Measurements from ENCODE around the gene POM121L2. TPM values are rescaled to one million over a fixed set of nuclear protein-coding genes. Genes with fewer than 3 reads are reported as not detected.

POM121L2 gene
- total and polyA plus RNA-seq, 2 of the 13 experiments (the other 11 are each of a cell fraction or from before 2014, with no cell fraction given): not detected

DNA sequence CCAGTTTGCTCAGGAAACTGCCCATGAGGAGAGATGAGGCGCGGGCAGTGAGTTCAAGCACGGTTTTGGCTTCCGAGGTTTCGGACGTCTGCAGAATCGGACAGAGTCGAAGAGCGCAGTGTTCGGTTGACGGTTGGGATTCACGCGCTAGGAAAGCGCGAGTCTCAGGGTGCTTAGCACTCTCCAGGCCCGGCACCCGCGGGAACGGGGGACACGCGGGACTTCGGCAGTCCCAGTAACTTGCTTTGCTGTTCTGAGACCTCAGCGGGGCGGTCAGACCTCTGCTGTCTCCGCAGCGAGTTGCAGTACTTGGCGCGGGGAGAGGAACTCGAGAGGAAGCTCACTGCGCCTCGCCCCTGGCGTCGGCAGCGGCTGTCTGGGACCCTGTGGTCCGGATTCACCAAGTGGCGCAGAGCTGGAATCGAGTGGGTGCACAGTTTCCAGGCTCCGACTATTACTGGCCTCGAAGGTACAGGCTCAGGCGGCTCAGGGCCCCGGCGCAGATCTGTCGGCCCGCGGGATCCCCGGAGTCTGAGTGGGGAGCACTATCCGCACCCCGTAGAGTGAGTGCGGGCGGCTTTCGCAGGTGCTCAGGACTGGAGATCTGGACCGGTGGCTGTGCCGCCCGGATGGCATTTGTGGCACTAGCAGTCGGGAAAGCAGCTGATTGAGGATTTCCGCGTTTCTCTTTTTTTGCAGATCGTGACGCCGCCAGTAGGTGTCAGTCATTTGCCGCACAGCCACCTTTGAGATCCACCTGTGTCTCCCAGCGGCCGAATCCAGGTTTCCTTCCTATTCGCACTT, at the start of gene POM121L2 (continued):
- peak; percentile 33 for TF ChIP-seq PTBP1 (IDR thresholded peaks at IDR 0.05; ENCODE audit: low read depth, low read length, poor library complexity, severe bottlenecking)
- TF ChIP-seq ZNF766 (CRISPR knock-in tag; IDR thresholded peaks at IDR 0.05; ENCODE audit: borderline replicate concordance): 0 out of 2 replicates have a peak, but pooled peaks have one; percentile 20
- TF ChIP-seq ZNF292 (CRISPR knock-in tag; IDR thresholded peaks at IDR 0.05; ENCODE audit: borderline replicate concordance, low read depth): peak; percentile 46; the same call in 1 of the 2 replicates
- TF ChIP-seq, protein P1, sequence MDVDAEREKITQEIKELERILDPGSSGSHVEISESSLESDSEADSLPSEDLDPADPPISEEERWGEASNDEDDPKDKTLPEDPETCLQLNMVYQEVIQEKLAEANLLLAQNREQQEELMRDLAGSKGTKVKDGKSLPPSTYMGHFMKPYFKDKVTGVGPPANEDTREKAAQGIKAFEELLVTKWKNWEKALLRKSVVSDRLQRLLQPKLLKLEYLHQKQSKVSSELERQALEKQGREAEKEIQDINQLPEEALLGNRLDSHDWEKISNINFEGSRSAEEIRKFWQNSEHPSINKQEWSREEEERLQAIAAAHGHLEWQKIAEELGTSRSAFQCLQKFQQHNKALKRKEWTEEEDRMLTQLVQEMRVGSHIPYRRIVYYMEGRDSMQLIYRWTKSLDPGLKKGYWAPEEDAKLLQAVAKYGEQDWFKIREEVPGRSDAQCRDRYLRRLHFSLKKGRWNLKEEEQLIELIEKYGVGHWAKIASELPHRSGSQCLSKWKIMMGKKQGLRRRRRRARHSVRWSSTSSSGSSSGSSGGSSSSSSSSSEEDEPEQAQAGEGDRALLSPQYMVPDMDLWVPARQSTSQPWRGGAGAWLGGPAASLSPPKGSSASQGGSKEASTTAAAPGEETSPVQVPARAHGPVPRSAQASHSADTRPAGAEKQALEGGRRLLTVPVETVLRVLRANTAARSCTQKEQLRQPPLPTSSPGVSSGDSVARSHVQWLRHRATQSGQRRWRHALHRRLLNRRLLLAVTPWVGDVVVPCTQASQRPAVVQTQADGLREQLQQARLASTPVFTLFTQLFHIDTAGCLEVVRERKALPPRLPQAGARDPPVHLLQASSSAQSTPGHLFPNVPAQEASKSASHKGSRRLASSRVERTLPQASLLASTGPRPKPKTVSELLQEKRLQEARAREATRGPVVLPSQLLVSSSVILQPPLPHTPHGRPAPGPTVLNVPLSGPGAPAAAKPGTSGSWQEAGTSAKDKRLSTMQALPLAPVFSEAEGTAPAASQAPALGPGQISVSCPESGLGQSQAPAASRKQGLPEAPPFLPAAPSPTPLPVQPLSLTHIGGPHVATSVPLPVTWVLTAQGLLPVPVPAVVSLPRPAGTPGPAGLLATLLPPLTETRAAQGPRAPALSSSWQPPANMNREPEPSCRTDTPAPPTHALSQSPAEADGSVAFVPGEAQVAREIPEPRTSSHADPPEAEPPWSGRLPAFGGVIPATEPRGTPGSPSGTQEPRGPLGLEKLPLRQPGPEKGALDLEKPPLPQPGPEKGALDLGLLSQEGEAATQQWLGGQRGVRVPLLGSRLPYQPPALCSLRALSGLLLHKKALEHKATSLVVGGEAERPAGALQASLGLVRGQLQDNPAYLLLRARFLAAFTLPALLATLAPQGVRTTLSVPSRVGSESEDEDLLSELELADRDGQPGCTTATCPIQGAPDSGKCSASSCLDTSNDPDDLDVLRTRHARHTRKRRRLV (CRISPR knock-in tag; IDR thresholded peaks at IDR 0.05): 0 out of 2 replicates have a peak, but pooled peaks have one; percentile 64
- TF ChIP-seq FOXK2 (IDR thresholded peaks at IDR 0.05): no peak
- TF ChIP-seq, protein P2, sequence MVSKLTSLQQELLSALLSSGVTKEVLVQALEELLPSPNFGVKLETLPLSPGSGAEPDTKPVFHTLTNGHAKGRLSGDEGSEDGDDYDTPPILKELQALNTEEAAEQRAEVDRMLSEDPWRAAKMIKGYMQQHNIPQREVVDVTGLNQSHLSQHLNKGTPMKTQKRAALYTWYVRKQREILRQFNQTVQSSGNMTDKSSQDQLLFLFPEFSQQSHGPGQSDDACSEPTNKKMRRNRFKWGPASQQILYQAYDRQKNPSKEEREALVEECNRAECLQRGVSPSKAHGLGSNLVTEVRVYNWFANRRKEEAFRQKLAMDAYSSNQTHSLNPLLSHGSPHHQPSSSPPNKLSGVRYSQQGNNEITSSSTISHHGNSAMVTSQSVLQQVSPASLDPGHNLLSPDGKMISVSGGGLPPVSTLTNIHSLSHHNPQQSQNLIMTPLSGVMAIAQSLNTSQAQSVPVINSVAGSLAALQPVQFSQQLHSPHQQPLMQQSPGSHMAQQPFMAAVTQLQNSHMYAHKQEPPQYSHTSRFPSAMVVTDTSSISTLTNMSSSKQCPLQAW (CRISPR knock-in tag; IDR thresholded peaks at IDR 0.05): peak; percentile 63
- TF ChIP-seq HDAC1 (CRISPR knock-in tag; IDR thresholded peaks at IDR 0.05): peak; percentile 39
- peak; percentile 72; the same call in 1 of the 2 replicates for TF ChIP-seq ZNF263 (CRISPR knock-in tag; IDR thresholded peaks at IDR 0.05)
- TF ChIP-seq SOX6 (IDR thresholded peaks at IDR 0.05): no peak
- TF ChIP-seq SOX6 (CRISPR knock-in tag; IDR thresholded peaks at IDR 0.05): peak; percentile 56
- 0 out of 2 replicates have a peak, but pooled peaks have one; percentile 22 for TF ChIP-seq ZNF644 (CRISPR knock-in tag; IDR thresholded peaks at IDR 0.05; ENCODE audit: low read depth)
- TF ChIP-seq ZNF274 (CRISPR knock-in tag; IDR thresholded peaks at IDR 0.05): 0 out of 2 replicates have a peak, but pooled peaks have one; percentile 16
- TF ChIP-seq, protein P3, sequence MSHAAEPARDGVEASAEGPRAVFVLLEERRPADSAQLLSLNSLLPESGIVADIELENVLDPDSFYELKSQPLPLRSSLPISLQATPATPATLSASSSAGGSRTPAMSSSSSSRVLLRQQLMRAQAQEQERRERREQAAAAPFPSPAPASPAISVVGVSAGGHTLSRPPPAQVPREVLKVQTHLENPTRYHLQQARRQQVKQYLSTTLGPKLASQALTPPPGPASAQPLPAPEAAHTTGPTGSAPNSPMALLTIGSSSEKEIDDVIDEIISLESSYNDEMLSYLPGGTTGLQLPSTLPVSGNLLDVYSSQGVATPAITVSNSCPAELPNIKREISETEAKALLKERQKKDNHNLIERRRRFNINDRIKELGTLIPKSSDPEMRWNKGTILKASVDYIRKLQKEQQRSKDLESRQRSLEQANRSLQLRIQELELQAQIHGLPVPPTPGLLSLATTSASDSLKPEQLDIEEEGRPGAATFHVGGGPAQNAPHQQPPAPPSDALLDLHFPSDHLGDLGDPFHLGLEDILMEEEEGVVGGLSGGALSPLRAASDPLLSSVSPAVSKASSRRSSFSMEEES (CRISPR knock-in tag; IDR thresholded peaks at IDR 0.05): no peak
- TF ChIP-seq LCORL (IDR thresholded peaks at IDR 0.05): no peak
- peak; percentile 57; the same call in 1 of the 2 replicates for TF ChIP-seq LCORL (CRISPR knock-in tag; IDR thresholded peaks at IDR 0.05)
- TF ChIP-seq FOSL2 (CRISPR knock-in tag; IDR thresholded peaks at IDR 0.05): peak; percentile 16; the same call in 1 of the 2 replicates
- peak; percentile 43; the same call in 1 of the 2 replicates for TF ChIP-seq ZNF598 (CRISPR knock-in tag; IDR thresholded peaks at IDR 0.05; ENCODE audit: borderline replicate concordance)
- TF ChIP-seq ZMYM4 (CRISPR knock-in tag; IDR thresholded peaks at IDR 0.05): peak; percentile 72
- 0 out of 2 replicates have a peak, but pooled peaks have one; percentile 83 for TF ChIP-seq ZNF850 (CRISPR knock-in tag; conservative IDR thresholded peaks at IDR 0.05)
- TF ChIP-seq ZBTB8A (CRISPR knock-in tag; IDR thresholded peaks at IDR 0.05; ENCODE audit: borderline replicate concordance, low read depth): 0 out of 2 replicates have a peak, but pooled peaks have one; percentile 40
- no peak for TF ChIP-seq PRPF4 (IDR thresholded peaks at IDR 0.05; ENCODE audit: low read depth, low read length, poor library complexity, severe bottlenecking)
- no peak for TF ChIP-seq SMAD9 (CRISPR knock-in tag; IDR thresholded peaks at IDR 0.05)

All from HepG2 (cell line).